HL-60 (cell line): ENCODE results near the gene SIGLECL1.

ENCODE experiments used
- CTCF ChIP-seq: IDR thresholded peaks from one replicate; pipeline ENCODE4 v1.5.1; 2011; ENCODE audit warnings: low read length, control low read depth, inconsistent platforms; ENCODE audit not compliant: insufficient read depth
- GABPA ChIP-seq: IDR thresholded peaks from 2 replicates; pipeline ENCODE4 v1.6.1; 2012; ENCODE audit warnings: low read depth
- POLR2AphosphoS5 ChIP-seq: IDR thresholded peaks from 2 replicates; pipeline ENCODE4 v1.6.1; 2012; ENCODE audit warnings: low read depth
- REST ChIP-seq: IDR thresholded peaks from 2 replicates; pipeline ENCODE4 v1.6.1; 2012; ENCODE audit warnings: low read depth; ENCODE audit not compliant: insufficient replicate concordance
- SPI1 ChIP-seq: IDR thresholded peaks from 2 replicates; pipeline ENCODE4 v1.6.1; 2012; ENCODE audit warnings: low read depth, mild to moderate bottlenecking, borderline replicate concordance

GRCh38 chr19:51305479-51305878 is 54.6 kb downstream of the SIGLECL1 start:
- no peak for TF ChIP-seq CTCF
- TF ChIP-seq POLR2AphosphoS5 = no peak
- TF ChIP-seq GABPA = no peak
- TF ChIP-seq REST = no peak
- no peak for TF ChIP-seq SPI1
